ENCODE results near the gene DOCK9.

DNA sequence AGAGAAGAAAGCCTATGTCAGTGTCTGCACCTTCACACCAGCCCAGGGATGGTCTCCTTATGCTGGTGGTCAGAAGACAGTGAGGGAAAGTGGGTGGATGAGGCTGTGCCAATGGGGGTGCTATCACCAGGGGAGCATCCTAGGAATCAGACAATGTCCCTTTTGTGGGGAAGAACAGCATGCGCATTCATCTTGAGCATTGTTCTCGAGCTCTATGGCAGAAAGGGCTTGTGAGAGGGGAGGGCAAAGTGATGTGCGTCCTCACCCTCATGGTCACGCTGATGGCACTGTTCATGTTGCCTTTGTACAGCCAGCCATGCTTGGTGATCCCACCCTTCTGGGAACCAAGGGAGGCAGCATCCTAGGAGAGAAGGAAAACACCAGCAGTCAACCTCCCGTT lies 56.1 kb downstream of the DOCK9 start:
- TF ChIP-seq, protein P1, sequence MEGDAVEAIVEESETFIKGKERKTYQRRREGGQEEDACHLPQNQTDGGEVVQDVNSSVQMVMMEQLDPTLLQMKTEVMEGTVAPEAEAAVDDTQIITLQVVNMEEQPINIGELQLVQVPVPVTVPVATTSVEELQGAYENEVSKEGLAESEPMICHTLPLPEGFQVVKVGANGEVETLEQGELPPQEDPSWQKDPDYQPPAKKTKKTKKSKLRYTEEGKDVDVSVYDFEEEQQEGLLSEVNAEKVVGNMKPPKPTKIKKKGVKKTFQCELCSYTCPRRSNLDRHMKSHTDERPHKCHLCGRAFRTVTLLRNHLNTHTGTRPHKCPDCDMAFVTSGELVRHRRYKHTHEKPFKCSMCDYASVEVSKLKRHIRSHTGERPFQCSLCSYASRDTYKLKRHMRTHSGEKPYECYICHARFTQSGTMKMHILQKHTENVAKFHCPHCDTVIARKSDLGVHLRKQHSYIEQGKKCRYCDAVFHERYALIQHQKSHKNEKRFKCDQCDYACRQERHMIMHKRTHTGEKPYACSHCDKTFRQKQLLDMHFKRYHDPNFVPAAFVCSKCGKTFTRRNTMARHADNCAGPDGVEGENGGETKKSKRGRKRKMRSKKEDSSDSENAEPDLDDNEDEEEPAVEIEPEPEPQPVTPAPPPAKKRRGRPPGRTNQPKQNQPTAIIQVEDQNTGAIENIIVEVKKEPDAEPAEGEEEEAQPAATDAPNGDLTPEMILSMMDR (IDR thresholded peaks at IDR 0.05): no peak
- TF ChIP-seq EZH2 (IDR thresholded peaks at IDR 0.05; ENCODE audit: borderline replicate concordance, insufficient read depth, low read depth, low read length, poor library complexity, severe bottlenecking): no peak
